ENCODE results near the gene GNAQ.

- no peak for TF ChIP-seq EZH2phosphoT487 (IDR thresholded peaks at IDR 0.05; ENCODE audit: borderline replicate concordance, low read length)
- TF ChIP-seq, protein P1, sequence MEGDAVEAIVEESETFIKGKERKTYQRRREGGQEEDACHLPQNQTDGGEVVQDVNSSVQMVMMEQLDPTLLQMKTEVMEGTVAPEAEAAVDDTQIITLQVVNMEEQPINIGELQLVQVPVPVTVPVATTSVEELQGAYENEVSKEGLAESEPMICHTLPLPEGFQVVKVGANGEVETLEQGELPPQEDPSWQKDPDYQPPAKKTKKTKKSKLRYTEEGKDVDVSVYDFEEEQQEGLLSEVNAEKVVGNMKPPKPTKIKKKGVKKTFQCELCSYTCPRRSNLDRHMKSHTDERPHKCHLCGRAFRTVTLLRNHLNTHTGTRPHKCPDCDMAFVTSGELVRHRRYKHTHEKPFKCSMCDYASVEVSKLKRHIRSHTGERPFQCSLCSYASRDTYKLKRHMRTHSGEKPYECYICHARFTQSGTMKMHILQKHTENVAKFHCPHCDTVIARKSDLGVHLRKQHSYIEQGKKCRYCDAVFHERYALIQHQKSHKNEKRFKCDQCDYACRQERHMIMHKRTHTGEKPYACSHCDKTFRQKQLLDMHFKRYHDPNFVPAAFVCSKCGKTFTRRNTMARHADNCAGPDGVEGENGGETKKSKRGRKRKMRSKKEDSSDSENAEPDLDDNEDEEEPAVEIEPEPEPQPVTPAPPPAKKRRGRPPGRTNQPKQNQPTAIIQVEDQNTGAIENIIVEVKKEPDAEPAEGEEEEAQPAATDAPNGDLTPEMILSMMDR (IDR thresholded peaks at IDR 0.05; ENCODE audit: low read depth, low read length, poor library complexity, severe bottlenecking): no peak
Observed at GRCh38 chr9:77714077-77714549, 317.5 kb downstream of the GNAQ start.

Data from DOHH2 (cell line).